VCaP (cell line): Measurements from ENCODE around the gene MBNL3.
"Not testable (repeated sequence)": the region's sequence is repeated elsewhere in the genome, so short reads cannot be mapped to it uniquely, and the experiment has no call there.

Source experiments
- H3K27ac ChIP-seq: fragments of 450-650 bp; 2 replicates; pipeline ENCODE4 v1.5.1; 2017
- TF ChIP-seq, protein P1 (sequence below): fragments of 450-650 bp; conservative IDR thresholded peaks from 2 replicates; pipeline ENCODE4 v1.5.1; 2017; ENCODE audit warnings: mild to moderate bottlenecking, moderate library complexity

The MBNL3 gene

DNA sequence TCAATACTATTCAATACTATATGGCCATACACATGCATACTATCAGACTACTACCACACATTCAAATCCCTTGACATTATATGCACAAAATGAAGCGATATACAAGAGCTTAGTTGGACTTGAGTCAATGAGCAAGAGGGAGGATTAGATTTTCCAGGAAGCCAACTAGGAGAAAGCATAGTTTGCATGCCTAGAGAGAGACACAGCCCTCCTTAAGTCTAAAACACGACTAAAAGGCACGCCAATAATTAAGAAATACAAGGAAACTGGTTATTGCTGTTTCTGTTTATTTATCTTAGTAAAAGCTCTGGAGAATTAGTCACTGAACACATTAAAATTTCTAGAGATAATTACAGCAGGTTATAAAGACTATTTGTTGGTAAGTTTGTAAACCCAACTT, 21.8 kb downstream of the MBNL3 start:
- TF ChIP-seq, protein P1, sequence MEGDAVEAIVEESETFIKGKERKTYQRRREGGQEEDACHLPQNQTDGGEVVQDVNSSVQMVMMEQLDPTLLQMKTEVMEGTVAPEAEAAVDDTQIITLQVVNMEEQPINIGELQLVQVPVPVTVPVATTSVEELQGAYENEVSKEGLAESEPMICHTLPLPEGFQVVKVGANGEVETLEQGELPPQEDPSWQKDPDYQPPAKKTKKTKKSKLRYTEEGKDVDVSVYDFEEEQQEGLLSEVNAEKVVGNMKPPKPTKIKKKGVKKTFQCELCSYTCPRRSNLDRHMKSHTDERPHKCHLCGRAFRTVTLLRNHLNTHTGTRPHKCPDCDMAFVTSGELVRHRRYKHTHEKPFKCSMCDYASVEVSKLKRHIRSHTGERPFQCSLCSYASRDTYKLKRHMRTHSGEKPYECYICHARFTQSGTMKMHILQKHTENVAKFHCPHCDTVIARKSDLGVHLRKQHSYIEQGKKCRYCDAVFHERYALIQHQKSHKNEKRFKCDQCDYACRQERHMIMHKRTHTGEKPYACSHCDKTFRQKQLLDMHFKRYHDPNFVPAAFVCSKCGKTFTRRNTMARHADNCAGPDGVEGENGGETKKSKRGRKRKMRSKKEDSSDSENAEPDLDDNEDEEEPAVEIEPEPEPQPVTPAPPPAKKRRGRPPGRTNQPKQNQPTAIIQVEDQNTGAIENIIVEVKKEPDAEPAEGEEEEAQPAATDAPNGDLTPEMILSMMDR: no peak
- peak overlapping the region; percentile 25; the same call in 1 of the 2 replicates for H3K27ac ChIP-seq

DNA sequence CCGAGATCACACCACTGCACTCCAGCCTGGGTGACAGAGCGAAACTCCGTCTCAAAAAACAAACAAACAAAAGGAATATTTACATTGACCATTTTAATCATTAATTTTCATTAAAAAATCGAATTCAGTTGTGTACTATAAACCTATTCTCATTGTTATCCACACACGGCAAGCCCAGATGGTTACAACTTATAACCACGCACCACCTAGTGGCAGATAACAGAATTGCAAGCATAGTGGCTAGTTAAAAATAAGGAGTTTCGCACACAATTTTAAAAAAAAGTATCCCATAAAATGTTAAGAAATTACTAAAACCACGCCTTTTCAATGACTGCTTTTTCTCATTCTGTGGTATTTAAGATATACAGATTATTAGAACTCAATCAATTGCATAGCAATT, 25.4 kb downstream of the MBNL3 start:
- TF ChIP-seq, protein P1: peak; percentile 40; the same call in 1 of the 2 replicates
- H3K27ac ChIP-seq: no peak overlapping the region

DNA sequence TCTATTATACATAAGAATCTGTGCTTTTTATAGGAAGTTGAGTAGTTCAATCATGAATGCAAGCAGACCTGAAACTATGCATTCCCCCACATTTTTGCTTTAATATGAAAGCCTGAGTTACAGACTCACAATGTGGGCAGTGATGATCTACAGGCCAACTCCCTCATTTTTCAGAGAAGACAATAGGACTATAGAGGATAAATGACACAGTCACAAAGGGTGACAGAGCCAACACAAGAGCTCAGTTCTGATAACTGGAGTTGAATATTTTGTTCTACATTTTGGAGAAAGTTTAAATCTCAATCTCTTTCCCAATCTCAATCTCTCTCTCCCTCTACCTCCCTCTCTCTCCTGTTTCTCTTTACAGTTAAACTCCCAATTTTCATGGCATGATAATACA, 27.0 kb downstream of the MBNL3 start:
- H3K27ac ChIP-seq: no peak overlapping the region
- TF ChIP-seq, protein P1: no peak

DNA sequence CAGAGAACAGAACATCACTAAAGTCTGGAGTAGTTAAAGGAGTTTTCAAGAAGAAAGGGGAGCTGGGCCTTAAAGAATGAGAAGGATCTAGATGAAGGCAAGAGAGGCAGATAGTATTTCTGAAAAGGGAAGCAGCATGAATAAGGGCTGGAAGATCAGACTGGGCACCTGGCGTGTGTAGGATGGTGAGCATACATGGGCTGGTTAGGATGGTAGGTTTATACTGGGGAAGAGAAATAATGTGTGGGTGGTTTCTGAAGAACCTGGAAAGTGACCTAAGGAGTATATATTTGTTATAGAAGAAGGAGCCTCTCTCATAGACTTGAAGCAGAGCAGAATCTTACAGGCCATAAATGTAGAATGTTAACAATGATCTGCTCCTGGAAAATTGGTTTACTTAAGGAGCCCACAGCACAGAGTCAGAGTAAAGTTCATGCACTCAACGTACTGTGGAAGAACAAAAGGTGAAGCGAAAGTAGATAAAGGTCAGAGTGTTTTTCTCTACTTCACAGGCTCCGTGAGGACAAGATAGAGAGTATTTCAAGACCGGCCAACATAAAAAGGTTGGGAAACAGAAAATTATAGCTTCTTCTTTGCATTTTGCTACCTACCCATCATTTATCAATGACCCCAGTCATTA, 35.8 kb downstream of the MBNL3 start:
- TF ChIP-seq, protein P1: no peak

DNA sequence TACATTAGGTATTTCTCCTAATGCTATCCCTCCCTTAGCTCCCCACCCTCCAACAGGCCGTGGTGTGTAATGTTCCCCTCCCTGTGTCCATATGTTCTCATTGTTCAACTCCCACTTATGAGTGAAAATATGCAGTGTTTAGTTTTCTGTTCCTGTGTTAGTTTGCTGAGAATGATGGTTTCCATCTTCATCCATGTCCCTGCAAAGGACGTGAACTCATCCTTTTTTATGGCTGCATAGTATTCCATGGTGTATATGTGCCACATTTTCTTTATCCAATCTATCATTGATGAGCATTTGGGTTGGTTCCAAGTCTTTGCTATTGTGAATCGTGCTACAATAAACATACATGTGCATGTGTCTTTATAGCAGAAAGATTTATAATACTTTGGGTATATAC, 42.9 kb downstream of the MBNL3 start:
- H3K27ac ChIP-seq: not testable (repeated sequence)

More for the DNA sequence above, 35.8 kb downstream of the MBNL3 start:
- no peak overlapping the region for H3K27ac ChIP-seq

DNA sequence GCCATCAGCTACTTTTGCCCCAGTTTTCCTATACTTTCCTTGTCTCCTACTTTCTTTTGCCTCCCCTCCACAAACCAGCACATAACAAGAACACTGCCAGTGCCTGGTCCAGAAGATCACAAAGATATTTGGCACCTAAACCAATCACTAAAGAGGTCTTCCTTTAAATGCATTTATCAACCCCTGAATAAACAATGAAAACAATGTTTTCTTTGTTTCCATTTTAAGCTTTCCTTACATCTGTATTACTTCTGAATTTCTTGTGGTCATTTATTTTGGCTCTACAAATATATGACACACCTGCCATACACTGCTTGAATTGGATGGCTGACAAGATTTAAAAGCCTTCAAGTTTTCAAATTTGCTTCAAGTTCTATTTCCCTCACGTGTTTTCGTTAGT, 43.9 kb downstream of the MBNL3 start:
- TF ChIP-seq, protein P1: no peak
- H3K27ac ChIP-seq: no peak overlapping the region

DNA sequence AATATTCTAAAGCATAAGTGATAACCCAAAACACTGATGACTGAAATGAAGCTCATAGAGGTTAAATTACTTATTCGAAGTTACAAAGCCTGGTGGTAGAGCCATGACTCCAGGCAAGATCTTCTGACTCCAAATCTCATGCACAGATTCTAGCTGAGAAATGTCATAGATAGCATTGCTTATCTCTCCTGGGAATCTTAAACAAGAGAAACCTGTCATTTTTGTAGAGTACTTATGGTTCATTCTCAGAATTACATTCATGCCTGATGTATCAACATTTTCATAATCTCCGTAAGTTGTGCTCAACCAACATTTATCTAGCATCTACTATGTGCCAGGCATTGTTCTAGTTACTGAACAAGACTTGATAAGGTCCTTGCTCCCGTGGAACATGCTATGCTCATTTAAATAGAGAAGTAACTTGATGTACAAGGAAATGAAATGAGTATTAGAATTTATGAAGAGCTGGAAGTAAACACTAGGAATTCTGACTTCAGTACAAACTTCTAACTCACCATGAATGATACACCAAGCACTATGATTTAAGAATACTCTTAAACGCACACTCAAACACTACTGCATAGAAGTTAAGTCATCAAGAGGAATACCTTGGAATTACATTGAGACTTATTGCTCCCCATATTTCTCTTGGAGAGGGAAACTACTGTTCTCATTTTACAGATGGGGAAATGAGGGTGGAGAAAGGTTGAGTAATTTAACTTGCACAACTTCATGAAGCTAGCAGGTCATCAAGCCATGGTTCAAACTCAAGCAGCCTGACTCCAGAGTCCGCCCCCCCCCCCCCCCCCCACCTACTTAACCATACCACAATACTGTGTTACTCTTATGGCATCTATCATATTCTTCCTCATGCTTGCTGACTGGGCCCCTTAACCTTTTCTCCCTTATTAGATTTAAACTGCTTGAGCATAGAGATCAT, 45.4 kb downstream of the MBNL3 start:
- TF ChIP-seq, protein P1: no peak

DNA sequence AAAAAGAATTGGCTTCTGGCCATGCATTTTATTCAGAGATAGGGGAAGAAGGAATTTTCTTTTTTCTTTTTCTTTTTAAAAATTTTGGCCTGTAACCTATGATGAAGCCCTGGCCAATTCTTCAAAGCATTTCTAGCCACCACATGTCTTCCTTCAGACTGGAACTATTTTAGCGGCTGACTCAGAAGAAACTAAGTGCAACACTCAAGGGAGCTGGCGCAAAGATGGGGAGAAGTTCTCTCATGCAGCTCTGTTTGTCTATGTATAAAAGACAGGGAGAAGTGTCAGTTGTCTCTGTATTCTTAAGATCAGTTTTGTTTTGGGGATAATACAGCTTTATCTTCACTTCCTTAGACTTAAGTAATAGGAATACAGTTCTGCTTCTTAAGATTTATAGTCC, 46.1 kb downstream of the MBNL3 start:
- TF ChIP-seq, protein P1: no peak
- H3K27ac ChIP-seq: no peak overlapping the region

More for the DNA sequence above, 45.4 kb downstream of the MBNL3 start:
- H3K27ac ChIP-seq: no peak overlapping the region
